Superior temporal gyrus (tissue), 1 donor: Measurements from ENCODE around the gene FNDC1.

ENCODE experiments used
- DNase-seq: peaks from one replicate; pipeline ENCODE4 v3.0.0-alpha.2; 2016; ENCODE audit errors: extremely low spot score

FNDC1 gene

GRCh38 chr6:159212028-159212427 lies 42.8 kb downstream of the FNDC1 start:
- no peak for DNase-seq

DNA sequence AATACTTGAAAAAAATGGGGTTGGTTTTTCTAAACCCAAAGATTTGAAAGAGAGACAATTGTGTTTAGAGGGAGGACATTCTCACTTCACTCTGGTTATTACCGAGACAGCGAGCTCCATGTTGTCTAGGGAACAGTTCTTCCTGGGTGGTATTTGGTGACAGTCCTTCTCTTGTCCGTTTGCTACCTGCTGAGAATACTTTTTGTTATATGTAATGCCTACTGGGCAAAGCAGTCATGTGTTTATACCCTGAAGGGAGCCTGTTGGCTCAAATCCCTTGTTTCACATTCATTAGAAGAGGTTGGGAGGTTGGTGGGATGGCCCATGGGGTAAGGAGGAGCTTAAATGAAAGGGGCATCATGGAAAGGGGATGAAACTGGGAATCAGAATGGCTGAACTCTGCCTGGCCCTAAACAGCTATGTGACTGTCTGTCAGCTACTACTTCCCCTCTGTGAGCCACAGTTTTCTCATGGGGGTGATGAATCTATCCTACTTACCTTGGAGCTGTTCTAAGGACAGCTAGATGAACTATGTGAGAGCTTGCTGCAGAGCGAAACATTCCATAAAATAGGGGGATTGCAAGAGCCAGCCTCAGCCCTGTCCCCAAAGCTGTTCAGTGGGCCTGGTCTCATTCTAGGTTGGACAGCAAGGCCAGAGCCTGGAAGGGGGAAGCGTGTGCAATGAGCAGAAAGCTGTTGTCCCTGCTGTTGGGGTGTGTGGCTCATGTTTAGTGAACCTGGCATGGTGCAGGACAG lies 43.5 kb downstream of the FNDC1 start:
- no peak for DNase-seq

GRCh38 chr6:159213405-159213804 lies 44.2 kb downstream of the FNDC1 start:
- no peak for DNase-seq

GRCh38 chr6:159214281-159214680 lies 45.1 kb downstream of the FNDC1 start:
- no peak for DNase-seq

DNA sequence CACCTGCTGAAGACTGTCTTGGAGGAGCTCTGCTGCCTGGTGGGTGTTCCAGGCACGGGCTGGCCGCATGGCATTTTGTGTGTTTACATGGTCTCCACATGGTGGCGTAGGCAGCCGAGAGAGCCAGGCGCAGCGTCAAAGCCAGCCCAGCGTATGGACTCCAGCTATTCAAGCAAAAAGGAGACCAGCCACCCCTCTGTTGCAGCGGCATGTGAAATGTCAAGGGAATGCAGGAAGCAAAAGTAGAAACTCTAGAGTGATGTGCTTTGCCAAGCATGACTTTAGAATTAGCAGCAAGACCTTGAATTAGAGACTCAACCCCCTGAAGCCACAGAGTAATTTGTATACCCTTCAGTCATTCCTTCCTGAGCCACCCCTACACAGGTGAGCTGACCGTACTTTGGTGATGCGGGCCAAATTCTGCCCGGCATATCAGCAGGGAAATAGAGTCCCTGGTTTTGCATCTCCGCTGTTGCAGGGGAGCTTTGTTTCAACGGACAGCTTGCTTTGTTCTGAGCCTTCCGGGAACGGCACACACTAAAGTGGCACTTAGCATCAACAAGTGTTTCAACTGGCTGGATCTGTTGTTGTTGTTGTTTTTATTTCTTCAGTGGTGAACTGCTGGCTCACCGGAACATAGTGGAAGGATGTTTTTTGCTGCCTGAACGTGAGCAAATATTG lies 48.5 kb downstream of the FNDC1 start:
- DNase-seq = peak; percentile 42

- DNase-seq = no peak
These were observed 50.9 kb downstream of the FNDC1 start for GRCh38 chr6:159220093-159220492.

DNA sequence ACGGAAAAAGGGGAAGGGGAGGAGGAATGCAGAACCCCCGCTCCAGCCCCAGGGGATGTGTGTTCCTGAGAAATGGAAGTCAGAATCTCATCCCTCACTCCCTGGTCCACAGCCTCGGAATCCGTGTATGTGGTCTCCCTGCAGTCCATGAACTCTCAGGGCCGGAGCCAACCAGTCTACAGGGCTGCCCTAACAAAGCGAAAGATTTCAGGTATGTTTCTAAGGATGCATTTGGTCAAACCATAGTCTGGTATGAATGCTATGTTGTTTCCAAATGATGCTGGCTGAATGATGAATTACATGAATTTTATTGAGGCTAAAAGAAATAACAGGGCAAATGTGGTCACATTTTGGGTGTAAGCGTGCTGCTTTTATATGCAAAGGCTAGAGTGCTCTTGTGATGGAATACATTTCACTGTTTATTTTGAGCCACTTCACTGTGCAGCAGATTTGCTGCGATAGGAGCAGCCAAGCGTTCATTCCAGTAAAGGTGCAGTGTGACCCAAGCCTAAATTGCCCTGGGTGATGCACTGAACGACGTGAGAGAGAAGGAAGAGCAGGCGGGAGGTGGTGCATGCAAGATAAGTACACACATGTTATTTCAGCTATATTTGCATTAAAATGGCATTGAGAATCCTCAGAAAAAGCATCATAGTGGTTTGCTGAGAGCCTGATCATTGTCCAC lies 52.4 kb downstream of the FNDC1 start:
- DNase-seq = no peak

GRCh38 chr6:159224452-159224851 lies 55.3 kb downstream of the FNDC1 start:
- DNase-seq = no peak

DNA sequence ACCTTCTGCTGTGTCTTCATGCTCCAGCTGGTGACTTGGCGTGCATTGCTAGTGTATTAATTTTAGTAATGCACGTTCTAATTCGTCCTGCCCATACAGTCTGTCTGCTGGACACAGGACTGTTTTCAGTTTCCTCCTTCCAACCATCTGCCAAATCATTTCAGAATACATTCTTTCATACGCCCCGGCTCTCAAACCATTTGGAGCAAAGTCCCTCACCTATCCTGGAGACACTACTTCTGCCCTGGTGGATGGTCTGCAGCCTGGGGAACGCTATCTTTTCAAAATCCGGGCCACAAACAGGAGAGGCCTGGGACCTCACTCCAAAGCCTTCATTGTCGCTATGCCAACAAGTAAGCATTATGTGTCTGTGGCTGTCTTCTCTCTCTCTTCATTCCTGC lies 60.5 kb downstream of the FNDC1 start:
- no peak for DNase-seq

GRCh38 chr6:159232106-159232645 lies 63.0 kb downstream of the FNDC1 start:
- no peak for DNase-seq

- no peak for DNase-seq
These were observed 63.6 kb downstream of the FNDC1 start for GRCh38 chr6:159232751-159233150.

DNA sequence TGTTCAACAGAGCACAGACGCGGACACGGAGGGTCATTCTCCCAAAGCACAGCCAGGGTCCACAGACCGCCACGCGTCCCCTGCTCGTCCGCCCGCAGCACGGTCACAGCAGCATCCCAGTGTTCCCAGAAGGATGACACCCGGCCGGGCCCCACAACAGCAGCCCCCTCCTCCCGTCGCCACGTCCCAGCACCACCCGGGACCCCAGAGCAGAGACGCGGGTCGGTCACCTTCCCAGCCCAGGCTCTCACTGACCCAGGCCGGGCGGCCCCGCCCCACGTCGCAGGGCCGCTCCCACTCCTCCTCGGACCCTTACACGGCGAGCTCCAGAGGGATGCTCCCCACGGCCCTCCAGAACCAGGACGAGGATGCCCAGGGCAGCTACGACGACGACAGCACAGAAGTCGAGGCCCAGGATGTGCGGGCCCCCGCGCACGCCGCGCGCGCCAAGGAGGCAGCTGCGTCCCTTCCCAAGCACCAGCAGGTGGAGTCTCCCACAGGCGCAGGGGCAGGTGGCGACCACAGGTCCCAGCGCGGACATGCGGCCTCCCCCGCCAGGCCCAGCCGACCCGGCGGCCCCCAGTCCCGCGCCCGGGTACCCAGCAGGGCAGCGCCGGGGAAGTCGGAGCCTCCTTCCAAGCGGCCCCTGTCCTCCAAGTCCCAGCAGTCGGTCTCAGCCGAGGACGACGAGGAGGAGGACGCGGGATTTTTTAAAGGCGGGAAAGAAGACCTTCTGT lies 64.3 kb downstream of the FNDC1 start:
- DNase-seq = no peak

DNA sequence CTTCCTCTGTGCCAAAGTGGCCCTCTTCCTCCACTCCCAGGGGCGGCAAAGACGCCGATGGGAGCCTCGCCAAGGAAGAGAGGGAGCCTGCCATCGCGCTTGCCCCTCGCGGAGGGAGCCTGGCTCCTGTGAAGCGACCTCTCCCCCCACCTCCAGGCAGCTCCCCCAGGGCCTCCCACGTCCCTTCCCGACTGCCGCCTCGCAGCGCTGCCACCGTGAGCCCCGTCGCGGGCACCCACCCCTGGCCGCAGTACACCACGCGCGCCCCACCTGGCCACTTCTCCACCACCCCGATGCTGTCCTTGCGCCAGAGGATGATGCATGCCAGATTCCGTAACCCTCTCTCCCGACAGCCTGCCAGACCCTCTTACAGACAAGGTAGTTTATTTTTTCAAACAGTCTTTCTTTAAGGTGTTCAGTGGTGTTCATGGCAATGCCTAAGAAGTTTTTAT lies 64.9 kb downstream of the FNDC1 start:
- no peak for DNase-seq

- no peak for DNase-seq
These were observed 69.8 kb downstream of the FNDC1 start for GRCh38 chr6:159238920-159239558.

DNA sequence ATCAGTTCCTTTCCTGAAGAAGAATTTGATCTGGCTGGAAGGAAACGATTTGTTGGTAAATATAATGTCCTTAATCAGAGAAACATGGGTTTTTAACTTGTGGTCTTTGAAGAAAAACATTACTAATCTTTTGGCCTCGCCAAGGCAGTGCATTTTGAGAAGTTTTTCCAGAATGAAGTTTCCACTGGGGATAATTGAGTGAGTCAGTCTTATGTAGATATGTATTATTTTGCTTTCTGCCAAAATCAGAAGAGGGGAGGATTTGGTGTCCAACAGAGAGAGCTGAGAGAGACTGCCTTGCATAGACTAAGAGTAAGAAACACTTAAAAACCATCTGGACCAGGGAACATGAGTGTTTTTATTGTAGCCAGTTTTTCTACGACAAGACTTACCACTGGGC lies 79.9 kb downstream of the FNDC1 start:
- no peak for DNase-seq

DNA sequence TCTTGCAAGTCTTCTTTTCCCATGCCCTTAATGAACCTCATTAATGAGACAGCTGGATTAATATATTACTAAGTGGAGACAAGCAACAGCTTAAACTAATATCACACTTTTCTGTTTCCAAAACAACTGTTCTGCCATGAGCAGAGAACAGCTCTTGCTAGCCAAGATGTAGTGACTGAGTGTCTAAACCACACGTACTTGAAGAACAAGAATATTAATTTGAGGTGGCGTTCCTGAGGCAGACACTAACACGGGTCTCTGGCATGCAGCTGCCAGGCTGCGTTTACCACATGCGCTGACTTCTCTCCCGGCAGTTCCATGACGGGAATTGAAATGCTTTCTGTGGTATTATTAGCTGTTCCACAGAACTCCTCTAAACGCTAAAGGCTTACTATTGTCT lies 80.6 kb downstream of the FNDC1 start:
- DNase-seq = no peak

DNA sequence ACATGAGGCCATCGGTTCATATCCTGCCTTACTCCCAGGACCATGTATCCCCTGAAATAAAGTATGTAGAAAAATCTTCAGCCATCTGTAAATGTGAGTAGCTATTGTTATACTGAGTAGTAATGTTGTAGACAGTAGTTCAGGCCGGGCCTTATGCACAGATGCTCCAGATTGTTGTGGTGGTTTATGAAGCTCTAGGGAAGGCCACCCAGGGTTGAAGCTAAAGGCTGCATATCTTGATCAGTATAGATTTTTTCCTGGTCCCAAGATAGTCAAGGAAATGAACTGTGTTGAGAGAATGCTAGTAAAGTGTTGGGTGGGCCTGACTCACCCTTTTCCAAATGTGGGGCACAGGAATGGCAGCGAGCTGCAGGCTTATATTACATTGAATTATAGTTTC lies 81.4 kb downstream of the FNDC1 start:
- DNase-seq = no peak

GRCh38 chr6:159252955-159253508 lies 83.8 kb downstream of the FNDC1 start:
- DNase-seq = peak; percentile 73

- DNase-seq = no peak
These were observed 85.0 kb downstream of the FNDC1 start for GRCh38 chr6:159254186-159254585.

DNA sequence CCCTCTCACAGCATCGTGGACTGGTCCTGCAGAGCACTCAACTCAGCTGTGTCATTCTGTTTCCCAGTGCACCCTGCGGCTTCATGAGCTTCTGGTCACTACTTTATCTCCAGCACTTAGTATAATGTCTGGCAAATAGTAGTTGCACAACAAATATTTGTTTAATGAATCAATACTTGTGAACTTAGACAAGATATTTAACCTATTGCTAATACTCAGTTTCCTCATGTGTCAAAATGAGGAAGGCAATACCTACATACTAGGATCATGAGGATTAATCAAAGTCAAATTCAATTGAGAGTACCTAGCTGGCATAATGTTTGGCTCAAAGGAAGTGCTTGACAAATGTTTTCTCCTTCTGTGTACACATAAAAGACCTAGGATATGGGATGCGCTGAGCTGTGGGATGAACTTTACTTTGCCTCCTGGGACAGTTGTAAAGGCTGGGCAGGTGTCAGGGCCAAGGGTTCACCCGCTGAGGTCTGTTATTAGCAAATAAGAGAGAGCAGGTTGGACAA lies 86.3 kb downstream of the FNDC1 start:
- DNase-seq = no peak

- DNase-seq = no peak
These were observed 86.9 kb downstream of the FNDC1 start for GRCh38 chr6:159256128-159256527.
